Measurements from ENCODE around the gene PAN3.
A peak's percentile ranks its signal among the peaks of the same experiment; 100 is the strongest.
"Not testable (repeated sequence)": the region's sequence is repeated elsewhere in the genome, so short reads cannot be mapped to it uniquely, and the experiment has no call there.

Gene PAN3, protein sequence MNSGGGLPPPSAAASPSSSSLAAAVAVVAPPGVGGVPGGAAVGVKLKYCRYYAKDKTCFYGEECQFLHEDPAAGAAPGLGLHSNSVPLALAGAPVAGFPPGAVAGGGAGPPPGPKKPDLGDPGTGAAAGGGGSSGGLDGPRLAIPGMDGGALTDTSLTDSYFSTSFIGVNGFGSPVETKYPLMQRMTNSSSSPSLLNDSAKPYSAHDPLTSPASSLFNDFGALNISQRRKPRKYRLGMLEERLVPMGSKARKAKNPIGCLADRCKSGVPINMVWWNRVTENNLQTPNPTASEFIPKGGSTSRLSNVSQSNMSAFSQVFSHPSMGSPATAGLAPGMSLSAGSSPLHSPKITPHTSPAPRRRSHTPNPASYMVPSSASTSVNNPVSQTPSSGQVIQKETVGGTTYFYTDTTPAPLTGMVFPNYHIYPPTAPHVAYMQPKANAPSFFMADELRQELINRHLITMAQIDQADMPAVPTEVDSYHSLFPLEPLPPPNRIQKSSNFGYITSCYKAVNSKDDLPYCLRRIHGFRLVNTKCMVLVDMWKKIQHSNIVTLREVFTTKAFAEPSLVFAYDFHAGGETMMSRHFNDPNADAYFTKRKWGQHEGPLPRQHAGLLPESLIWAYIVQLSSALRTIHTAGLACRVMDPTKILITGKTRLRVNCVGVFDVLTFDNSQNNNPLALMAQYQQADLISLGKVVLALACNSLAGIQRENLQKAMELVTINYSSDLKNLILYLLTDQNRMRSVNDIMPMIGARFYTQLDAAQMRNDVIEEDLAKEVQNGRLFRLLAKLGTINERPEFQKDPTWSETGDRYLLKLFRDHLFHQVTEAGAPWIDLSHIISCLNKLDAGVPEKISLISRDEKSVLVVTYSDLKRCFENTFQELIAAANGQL

DNA sequence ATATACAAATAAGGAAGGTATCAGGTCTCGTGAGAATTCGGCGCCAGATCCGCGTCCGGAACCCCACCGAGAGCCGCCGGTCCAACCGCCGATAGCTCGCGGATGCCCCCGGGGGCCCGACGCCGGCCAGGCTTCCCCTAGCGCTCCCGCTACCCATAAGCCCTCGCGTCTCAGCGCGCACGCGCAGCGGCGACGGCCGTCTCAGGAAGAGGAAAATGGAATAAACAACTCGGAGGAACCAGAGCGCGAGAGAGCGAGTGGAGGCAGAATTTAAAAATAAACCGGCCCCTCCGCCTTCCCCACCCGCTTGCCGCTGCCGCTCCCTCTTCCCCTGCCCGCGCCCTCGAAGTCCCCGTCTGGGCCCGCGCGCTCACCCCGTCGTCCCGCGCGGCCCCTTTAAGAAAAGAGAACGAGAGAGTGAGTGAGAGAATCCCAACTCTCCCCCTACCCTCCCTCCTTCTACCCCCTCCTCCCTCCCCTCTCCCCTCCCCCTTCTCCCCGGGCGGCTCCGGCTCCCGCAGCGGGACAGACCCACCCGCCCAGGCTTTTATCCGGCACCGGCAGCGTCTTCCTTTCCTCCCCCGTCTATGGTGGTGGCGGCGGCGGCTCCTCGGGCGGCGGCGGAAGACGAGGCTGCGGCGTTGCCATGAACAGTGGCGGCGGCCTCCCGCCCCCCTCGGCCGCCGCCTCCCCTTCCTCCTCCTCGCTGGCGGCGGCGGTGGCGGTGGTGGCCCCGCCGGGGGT lies at the start of gene PAN3:
TSS of gene PAN3 (plus strand) at position 534 of the 744 bp plus-strand sequence. CDS start at position 647, 113 bp downstream.
- DNase-seq (ENCODE audit: extremely low read depth in 1 of 2, low read depth in 1 of 2), result peak; percentile 80 to 87

DNA sequence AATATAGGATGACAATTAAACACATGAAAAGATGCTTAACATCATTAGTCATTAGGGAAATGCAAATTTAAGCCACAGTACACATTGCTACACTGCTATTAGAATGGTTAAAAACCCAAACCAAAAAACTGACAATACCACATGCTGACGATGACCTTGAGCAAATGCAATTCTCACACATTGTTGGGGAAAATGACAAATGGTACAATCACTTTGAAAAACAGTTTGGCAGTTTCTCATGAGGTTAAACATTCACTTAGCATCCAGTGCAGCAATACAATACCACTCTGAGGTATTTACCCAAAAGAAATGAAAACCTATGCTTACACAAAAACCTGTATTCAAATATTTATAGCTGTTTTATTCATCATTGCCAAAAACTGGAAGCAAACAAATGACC lies 49.3 kb upstream of the PAN3 start:
- DNase-seq (ENCODE audit: extremely low read depth in 1 of 2, low read depth in 1 of 2), result no peak

DNA sequence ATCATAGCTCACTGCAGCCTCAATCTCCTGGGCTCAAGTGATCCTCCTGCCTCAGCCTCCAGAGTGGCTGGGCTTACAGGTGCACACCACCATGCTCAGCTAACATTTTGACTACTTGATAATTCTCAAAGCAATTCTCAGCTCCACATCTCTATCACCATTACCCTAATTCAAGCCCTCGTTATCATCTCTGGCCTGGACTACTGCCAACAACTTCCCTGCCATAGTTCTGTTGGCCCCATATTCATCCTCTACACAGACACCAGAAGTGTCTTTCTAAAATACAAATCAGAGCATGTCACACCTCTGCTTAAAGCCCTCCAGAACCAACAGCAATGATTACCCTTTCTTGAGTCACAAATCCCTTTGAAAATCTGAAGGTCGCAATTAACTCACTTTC lies 45.9 kb upstream of the PAN3 start:
- DNase-seq (ENCODE audit: extremely low read depth in 1 of 2, low read depth in 1 of 2), result no peak

DNA sequence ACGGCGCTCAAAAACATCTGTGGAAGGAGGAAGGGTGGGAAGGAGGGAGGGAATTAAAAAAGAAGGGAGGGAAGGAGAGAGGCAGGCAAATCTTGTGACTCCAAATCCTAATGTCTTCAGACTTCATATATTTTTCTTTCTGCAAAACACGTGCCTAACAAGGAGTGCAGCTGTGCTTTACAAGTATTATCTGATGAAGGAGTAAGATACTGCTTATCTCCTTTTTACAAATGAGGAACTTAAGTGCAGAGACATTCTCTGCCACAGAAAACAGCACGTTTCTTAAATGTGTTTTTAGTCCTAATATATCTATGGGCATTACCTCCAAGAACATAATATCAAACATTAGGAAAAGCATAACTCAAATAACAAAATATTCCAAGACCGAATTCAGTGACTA lies 44.5 kb upstream of the PAN3 start:
- DNase-seq (ENCODE audit: extremely low read depth in 1 of 2, low read depth in 1 of 2), result no peak

DNA sequence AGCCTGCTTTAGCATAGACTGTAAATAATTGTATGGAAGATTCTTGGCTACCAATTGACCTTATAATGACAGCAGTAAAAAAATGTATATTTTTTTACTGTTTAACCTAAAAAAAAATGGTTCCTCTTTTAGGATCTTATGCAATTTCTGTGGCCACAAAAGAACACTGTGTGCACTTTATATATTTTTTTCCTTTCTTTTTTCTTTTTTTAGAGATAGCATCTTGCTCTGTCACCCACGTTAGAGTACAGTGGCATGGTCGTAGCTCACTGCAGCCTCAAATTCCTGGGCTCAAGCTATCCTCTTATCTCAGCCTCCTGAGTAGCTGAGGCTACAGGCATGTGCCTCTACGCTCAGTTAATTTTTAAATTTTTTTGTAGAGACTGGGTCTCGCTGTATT lies 44.0 kb upstream of the PAN3 start:
- DNase-seq (ENCODE audit: extremely low read depth in 1 of 2, low read depth in 1 of 2), result no peak

DNA sequence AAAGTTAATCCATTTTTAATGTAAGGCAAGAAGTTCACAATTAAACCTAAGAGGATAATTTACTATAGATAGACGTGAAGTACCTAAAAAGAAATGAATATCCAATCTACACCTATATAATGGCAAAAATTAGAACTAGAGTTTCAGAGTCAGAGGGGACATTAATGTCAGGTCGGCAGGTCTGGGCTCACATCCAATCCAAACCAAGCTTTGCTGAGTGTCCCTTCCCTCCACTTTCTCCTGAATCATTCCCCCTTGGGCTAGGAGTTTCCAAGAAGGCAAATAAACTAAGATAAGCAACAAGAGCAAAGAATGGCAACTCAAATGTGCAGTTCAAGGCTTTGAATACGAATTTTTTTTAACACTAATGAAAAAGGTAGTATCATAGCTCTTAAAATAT lies 40.8 kb upstream of the PAN3 start:
- DNase-seq (ENCODE audit: extremely low read depth in 1 of 2, low read depth in 1 of 2), result no peak

DNA sequence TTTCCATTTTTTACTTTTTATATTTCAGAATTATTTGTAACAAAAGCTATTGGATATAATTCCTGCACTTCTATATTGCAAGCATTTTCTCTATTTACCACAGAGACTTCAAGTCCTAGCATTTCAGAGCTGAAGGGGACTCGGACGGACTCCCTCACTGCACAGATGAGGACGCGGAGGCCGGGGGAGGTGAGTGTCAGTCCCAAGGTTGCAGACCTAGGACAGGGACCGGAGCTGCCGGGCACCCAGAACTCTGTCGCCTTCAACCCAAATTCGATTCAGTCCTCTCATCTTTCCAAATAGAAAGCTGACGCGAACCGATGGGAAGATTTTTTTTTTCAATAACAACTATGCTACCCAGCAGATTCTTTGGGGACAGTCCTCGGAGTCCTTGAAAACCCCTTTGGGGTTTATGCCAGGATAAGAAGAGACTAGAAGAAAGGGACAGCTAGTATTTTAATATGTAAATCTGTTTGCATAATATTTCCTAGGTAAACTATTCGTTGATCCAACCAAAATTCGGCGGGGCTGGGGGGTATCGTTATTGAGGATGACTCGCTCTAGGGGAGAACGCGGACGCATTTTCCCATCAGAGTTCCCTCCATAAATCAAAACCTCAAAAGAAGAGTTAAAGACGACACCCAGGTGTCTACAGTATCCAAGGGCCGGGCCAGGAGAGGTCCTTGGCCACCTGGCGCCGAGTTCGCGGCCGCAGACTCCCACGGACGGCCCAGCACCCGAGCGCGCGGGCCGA lies 38.8 kb upstream of the PAN3 start:
- DNase-seq (ENCODE audit: extremely low read depth in 1 of 2, low read depth in 1 of 2), result no peak

DNA sequence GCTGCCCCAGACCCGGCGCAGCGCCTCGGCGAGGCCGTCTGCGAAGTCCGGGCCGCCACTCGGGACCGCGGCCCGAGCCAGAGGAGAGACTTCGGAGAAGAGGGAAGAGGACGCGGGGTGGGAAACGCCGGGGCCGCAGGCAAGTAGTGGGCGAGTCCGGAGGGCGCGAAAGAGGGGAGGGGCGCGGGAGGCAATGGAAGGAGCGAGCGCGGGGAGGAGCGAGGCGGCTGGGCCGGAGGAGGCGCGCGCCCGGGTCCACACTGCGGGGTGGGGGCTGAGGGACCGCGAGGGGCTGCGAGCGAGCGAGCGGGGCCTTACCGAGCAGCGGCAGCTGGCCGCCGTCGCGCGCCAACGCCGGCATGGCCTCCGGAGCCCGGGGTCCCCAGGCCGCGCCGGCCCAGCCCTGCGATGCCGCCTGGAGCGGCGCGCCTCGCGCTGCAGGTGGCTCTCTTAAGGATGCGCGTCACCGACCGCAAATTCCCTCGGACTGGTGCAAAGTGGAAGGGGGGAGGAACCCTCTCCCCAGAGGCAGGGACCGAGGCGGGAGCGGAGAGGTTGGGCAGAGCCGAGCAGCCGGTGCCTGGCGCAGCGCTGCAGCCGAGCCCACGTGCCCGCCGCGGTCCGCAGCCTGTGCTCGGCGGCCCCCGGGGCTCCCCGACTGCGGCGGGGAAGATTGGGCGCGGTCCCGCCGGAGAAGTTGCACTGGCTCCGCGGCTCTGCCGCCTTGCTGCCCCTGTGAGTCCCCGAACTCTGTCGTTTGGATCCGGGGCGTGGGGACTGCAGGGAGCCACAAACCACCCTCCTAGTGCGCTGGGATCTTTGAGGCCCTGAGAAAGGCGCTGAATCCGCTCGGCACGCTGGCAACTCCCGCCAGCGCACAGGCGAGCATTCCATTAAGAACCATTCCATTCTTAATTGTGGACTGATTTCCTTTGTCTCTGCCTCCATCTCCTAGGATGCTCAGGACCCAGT lies 37.9 kb upstream of the PAN3 start, which contains the start of gene FLT3:
TSS of gene FLT3 (minus strand) at position 427 of the 972 bp plus-strand sequence. CDS start at position 361, 66 bp downstream.
- peak in 1 of 2 donors; percentile 13 for DNase-seq (ENCODE audit: extremely low read depth in 1 of 2, low read depth in 1 of 2)

DNA sequence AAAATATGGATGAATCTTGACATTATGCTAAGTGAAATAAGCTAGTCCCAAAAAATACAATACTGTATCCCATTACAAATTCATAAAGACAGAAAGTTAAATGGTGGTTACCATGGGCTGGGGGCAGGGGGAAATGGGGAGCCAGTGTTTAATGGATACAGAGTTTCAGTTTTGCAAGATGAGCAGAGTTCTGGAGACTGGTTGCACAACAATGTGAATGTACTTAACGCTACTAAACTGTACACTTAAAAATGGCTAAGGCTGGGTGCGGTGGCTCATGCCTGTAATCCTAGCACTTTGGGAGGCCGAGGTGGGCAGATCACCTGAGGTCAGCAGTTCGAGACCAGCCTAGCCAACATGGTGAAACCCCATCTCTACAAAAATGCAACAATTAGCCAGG lies 36.5 kb upstream of the PAN3 start:
- DNase-seq (ENCODE audit: extremely low read depth in 1 of 2, low read depth in 1 of 2), result not testable (repeated sequence)

DNA sequence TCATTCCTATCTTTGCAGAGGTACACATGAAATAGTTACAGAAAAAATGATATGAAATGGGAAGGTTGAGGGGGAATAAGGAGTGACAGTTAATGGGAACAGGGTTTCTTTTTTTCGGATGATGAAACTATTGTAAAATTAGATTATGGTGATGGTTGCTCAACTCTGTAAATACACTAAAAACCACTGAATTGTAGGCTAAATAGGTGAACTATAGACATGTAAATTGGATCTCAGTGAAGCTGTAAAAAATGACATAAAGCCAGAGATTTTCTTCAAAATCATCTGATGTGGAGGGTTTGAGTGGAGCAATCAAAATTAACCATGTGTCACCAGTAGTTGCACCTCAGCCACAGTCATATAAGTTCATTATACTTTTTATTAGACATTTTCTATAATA lies 31.4 kb upstream of the PAN3 start:
- DNase-seq (ENCODE audit: extremely low read depth in 1 of 2, low read depth in 1 of 2), result no peak

DNA sequence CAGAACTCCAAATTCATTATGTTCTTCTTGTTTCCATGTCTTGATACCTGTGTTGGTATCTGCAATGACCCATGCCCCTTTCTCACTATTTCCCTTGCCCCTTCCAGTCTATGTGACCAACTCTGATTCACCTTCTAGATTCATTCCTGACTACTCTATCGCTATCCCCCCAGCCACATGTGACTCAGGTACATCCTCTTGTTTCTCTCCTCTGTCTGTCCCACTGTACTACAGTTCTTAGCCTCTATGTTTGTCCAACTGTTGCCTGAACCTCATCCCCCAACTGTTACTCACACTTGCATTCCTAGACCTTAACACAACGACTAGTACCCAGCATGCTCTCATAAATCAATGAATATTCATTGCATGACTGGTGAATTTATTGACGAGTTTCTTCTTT lies 27.9 kb upstream of the PAN3 start:
- DNase-seq (ENCODE audit: extremely low read depth in 1 of 2, low read depth in 1 of 2), result no peak

DNA sequence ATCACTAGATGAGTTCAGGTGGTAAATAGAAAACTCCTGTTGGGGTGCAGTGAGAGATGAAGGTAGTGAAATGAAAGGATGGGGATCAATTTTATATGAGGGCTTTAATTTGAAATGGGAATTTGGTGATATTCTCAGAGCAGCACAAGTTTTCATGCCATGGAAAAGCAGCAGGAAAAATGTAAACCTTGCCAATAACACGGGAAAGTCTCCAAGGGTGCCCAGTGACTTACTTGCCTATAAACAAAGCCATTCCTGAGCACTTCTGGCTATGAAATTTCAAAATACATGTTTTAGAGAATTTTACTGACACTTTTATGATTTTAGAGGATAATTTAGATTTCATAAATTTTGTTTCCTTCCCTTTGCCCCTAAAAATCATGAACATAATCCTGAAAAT lies 21.6 kb upstream of the PAN3 start:
- DNase-seq (ENCODE audit: extremely low read depth in 1 of 2, low read depth in 1 of 2), result no peak

DNA sequence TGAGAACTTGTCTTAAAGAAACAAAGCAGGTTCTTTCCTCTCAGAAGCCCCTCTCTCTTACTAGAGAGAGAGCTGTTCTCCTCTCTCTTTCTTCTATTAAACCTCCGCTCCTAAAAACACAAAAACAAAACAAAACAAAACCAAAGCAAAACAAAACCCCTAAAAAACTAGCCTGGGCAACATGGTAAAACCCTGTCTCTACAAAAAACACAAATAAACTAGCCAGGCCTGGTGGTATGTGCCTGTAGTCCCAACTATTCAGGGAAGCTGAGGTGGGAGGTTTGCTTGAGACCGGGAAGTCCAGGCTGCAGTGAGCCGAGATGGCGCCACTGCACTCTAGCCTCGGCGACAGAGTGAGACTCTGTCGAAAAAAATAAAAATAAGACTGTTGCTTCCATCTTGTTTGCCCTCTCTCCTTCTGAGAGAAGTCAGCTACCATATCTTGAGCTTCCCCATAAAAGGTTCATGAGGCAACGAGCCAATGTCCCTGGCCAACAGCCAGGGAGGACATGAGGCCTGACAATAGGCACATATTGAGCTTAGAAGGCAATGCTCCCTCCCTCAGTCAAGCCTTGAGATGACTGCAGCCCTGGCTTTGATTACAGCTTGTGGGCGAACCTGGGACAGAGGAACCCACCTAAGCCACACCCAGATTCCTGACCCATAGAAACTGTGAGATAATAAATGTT lies 20.5 kb upstream of the PAN3 start:
- no peak for DNase-seq (ENCODE audit: extremely low read depth in 1 of 2, low read depth in 1 of 2)

DNA sequence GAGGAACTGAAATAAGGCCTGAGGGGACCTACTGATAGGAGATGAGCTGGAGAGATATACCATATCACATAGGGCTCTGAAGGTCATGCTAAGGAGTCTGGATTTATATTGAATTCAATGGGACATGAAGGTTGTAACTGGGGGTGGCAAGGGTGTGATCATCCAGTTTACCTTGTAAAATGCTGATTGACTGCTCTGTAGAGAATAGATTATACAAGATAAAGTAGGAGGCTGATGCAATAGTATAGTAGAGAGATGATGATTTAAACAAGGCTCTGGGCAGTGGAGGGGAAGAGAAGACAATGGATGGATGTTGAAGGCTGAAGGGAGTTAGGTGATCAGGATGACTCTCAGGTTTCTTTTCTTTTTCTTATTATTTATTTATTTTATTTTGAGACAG lies 18.0 kb upstream of the PAN3 start:
- DNase-seq (ENCODE audit: extremely low read depth in 1 of 2, low read depth in 1 of 2), result no peak

DNA sequence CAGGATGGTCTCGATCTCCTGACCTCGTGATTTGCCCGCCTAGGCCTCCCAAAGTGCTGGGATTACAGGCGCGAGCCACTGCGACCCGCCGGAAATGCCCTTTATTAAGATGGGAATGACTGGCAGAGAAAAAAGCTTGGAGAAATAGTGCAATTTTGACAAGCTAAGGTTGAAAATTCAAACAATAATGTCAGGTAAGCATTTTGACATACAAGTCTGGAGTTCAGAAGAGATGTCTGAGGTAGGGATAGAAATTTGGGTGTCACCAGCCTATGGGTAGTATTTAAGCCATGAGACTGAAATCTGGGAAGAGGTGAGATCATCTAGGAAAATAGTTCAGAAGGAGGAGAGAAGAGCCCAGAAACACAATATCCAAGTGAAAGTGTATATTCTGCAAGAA lies 17.1 kb upstream of the PAN3 start:
- DNase-seq (ENCODE audit: extremely low read depth in 1 of 2, low read depth in 1 of 2), result no peak

DNA sequence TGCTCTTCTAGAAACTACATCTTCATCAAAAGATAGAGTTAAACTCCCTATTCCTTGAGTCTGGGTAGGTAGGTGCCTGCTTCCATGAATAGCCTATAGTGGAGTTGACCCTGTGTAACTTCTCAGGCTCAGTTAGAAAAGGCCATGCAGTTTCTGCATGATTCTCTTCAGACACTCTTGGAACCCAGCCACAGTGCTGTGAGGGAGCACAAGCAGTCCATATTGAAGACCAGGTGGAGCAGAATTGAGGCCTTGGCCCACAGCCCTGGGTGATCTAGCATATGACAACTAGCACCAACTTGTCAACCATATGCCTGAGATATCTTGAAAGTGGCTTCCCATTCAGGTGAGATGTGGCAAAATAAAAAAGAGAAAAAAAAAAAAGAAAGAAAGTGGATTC lies 10.3 kb upstream of the PAN3 start:
- DNase-seq (ENCODE audit: extremely low read depth in 1 of 2, low read depth in 1 of 2), result no peak

DNA sequence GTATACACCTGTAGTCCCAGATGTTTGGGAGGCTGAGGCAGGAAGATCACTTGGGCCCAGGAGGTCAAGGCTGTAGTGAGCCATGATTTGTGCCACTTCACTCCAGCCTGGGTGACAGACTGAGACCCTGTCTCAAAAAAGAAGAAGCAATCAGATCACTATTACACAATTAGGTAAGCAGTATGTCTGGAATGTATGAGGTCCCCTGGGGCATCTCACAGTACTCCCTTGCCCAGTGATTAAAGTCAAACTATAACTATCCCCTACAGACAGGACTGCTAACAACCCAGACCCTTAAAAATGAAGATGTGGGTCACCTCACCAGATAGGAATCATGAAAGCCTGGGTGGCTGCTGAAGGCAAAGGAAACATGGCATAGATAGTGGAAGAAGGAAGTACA lies 9.4 kb upstream of the PAN3 start:
- DNase-seq (ENCODE audit: extremely low read depth in 1 of 2, low read depth in 1 of 2), result no peak

DNA sequence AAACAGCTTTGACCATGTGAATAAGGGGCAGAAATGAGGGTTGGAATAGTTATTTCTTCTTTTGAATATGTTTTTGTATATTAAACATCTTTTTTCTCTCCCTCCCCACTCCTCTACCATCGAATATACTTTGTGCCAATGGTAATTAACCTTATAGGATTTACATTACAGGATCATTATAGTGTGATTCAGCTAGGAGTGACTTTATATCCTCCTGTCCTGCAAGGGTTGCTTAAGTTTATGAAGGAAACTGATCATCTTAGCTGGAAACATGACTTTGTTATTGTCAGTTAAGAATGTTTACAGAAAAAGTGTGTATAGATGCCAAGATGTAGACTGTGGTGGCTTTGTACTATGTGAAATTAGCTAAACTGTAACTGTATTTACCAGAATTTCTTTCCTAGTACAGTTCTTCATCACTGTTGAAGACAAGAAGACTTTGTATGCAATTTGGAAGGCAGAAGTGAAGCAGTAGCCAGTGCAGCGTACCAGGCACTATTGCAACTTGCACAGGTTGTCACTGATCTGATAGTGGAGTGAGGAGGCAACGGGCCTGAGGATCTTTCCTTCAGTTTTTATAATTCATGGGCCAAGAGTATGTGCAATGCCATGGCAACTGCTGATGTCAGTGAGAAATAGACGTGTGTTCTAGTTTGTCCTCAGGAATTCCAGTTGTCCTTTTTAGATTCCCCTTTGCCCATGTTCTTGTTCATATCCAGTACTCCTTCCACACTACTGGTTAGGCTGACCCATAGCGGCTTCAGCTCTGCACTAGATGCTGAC lies 8.2 kb upstream of the PAN3 start:
- no peak for DNase-seq (ENCODE audit: extremely low read depth in 1 of 2, low read depth in 1 of 2)
